DMS 273 treated with DMSO at 0.1 percent for 48 hours (cell line): ENCODE measurements around the gene FAM171A2.
"Not testable (repeated sequence)": the region's sequence is repeated elsewhere in the genome, so short reads cannot be mapped to it uniquely, and the experiment has no call there.

Experiments
- DNase-seq: peaks from one replicate; lab custom pipeline; 2025; lab: John Stamatoyannopoulos, UW

Gene FAM171A2

DNA sequence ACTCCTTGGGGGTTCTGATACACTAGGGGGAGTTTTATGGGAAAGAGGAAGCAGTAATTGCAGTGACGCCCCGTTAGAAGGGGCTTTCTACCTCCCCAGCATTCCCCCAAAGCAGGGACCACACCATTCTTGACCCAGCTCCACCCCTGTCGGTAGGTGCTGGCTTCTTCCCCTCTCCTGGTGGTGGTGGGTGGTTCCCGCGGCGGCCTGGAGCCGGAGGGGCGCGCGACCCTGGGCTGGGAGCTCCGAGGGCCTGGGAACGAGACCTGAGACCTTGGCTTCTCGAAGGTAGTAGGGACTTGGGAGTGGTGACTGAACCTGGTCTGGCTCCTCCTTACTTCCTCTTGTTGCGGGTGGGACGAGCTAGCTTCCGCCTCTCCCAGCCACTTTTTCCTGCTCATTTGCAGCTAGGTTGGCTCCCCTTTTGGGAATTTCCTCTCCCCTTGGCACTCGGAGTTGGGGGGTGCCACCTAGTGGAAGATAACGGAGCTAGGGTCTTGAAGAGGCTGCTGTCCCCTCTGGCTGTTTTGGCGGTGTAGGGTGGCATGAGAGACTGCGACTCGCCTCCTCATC lies 18.1 kb downstream of the FAM171A2 start:
- peak; percentile 61 for DNase-seq

DNA sequence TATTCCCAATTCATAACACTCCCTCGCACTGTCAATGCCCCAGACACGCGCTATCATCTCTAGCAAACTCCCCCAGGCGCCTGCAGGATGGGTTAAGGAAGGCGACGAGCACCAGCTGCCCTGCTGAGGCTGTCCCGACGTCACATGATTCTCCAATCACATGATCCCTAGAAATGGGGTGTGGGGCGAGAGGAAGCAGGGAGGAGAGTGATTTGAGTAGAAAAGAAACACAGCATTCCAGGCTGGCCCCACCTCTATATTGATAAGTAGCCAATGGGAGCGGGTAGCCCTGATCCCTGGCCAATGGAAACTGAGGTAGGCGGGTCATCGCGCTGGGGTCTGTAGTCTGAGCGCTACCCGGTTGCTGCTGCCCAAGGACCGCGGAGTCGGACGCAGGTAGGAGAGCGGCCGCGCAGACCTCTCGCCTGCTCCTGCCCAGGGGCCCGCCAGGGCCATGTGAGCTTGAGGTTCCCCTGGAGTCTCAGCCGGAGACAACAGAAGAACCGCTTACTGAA lies 18.7 kb downstream of the FAM171A2 start, which contains the start of gene GRN:
Gene GRN, plus strand, starts transcription at position 364 of the 515 bp plus-strand sequence. CDS start 3,863 bp downstream, outside the sequence.
- DNase-seq, result peak; percentile 99

DNA sequence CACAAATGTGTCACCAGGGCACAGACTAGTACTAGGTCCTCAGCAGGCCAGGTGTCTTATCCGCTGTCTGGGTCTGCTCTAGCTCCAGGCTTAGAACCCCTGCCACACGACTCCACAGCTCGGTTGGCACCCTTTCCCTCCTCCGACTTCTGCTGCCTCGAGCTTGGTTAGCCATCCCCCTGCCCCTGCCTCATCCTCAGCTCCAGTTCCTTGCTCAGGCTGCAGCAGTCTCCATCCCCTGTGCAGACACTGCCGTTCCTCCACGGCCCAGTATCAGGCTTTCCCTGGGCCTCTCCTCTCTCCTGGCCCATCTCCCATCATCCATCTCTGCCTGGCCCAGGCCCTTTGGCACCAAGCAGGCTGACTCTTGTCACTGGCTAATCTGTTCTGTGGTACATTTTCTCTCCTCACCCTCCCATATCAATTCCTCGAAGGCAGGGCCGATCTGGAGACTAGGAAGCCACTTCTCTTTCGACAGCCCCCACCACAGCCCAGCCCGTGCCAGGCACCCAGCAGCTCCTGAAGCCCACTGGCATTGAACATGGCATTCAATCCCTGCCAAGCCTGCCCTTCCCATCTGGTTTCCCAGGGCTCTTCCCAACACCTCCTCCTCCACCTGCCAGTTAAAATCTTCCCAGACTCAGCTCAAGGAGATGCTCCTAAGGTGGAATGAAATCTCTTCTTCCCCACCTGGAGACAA lies 20.0 kb downstream of the FAM171A2 start:
- DNase-seq, result no peak

DNA sequence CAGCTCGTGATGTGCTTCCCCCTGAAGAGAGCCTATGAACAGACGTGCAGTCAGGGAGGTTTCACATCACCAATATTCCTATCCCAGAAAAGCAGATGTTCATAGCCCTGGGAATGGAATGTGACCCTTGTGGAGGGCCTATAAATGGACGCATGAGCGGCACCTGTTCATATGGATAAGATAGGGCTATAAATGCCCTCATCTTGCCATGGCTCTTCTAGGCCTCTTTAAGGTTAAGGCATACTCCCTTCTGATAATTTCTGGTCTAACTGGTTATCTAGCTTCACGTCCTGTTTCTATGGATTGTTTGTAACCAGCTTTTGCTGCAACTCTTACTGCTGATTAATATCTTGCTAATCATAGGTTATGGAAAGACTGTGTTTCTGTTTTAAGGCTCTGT lies 23.1 kb downstream of the FAM171A2 start:
- DNase-seq, result not testable (repeated sequence)

DNA sequence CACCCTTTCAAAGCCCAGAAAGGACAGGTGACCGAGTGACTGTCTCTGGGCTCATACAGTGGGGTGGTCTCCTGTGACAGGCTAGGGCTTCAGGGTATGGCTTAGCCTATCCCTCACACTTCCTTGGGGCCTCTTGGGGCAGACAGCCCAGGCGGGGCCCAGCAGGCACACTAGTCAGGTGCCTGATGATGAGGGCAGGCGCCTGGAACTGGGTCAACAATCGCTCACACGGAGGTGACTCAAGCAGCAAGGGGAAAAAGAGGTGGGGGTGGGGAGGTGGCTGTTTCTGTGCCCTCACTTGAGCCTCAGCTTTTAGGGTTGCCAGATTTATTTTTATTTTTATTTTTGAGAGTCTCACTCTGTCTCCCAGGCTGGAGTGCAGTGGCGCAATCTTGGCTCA lies 25.0 kb downstream of the FAM171A2 start:
- DNase-seq, result no peak

DNA sequence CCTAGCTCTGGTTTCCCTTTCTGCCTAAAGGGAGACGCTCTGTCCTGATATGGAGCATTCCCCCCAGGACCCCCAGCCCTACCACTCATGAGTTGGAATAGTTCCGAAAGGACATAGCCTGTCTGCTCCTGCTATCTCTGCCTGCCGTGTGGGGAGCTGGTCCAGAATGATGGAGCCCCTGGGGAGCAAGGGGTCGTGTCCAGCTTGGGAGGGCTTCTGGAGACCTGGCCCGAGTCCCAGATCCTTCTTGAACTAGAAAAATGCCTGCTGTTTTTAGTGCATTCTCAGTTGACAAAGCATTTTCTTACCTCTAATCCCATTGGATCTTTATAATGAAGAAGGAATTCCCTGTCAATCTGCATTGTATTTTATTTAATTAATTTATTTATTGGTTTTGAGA lies 27.7 kb downstream of the FAM171A2 start:
- no peak for DNase-seq

DNA sequence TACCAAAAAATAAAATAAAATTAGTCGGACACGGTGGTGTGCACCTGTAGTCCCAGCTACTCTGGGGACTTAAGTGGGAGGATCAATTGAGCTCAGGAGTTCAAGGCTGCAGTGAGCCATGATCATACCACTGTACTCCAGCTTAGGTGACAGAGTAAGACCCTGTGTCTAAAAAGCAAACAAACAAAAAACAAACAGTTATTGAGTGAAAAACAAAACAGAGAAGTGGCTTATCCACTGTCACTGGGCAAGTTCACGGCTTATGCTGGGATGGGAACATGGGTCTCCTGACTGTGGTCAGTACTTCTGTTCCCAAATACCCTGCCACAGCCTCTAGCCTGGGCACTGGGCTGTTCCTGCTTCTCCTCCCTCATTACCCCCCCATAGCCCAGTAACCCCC lies 28.1 kb downstream of the FAM171A2 start:
- no peak for DNase-seq

DNA sequence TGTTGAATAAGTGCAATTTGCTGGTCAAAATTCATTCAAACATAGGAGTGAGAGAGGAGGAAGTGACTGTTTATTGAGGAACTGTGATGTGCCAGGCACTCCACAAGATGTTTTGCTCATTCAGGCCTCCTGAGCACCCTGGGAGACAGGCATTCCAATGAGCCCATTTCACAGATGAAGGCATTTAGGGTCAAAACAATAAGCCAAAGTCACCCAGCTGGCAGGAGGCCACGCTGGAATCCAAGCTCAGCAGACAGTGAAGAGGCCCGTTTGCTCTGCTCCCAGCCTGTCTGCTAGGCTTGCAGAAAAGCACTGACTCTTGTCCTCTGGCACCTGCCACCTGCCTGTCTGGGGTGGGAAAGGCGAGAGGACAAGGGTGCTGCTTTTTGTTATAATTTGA lies 28.9 kb downstream of the FAM171A2 start:
- DNase-seq, result no peak

DNA sequence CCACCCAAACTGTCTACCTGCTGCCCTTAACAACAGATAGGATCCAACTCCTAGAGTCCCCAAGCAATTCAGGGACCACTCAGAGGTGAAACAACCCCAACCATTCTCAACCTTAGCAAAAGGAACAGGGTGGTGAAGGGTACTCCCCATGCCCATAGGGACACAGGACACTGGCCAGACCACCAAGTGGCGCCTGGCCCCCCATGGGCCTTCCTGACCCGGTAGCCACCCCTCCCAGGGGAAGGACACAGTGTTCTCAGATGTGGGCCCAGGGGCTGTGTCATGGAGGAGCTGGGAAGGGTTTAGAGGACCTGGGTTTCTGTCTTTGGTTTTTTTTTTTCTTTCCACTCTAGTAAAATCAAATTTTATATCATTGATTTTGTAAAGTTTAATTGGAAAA lies 29.3 kb downstream of the FAM171A2 start:
- DNase-seq, result no peak

DNA sequence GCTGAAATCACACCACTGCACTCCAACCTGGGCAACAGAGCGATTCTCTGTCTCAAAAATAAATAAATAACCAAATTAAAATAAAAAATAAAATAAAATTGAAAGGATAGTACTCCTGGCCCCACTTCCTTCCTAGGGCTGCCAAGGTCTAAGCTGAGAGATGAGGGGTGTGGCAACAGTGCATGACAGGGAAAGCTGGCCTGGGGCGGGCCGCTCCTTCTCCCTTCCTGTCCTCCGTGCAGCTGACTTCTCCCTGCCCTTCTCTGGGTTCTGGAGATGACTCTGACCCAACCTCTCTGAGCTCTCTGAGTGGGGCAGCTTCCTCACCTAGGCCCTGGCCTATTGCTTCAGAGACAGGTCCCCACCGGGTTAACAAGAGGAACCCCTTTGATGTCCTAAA lies 30.3 kb downstream of the FAM171A2 start:
- DNase-seq, result no peak

DNA sequence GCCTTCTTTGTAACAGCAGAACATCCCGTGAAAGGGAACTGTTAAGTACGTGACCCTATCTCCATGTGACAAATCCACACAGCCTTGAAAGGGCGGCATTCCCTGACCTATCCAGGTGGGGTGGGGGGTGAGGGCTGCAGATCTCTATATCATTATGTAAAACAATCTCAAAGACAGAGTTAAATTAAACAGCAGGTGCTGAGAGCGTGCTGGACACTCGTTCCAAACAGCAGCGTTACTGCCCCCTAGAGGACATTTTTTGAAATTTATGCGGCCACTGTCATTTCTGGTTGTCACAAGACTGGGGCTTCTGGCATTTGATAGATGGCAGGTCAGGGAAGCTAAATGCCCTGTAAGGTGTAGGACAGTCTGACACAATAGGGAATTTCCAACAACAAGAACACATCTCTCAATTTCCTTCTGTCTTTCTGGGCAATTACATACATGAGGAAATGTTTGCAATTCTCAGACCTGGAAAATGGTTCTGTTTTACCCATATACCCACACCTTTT lies 32.3 kb downstream of the FAM171A2 start:
- peak; percentile 50 for DNase-seq

DNA sequence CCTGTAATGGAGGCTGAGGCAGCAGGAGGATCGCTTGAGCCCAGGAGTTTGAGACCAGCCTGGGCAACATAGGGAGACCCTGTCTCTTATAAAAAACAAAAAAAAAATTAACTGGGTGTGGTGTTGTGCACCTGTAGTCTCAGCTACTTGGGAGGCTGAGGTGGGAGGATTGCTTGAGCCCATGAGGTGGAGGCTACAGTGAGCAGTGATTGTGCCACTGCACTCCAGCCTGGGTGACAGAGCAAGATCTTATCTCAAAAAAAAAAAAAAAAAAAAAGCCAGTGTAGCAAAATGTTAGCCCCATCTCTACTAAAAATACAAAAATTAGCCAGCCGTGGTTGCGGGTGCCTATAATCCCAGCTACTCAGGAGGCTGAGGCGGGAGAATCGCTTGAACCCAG lies 33.4 kb downstream of the FAM171A2 start:
- not testable (repeated sequence) for DNase-seq

DNA sequence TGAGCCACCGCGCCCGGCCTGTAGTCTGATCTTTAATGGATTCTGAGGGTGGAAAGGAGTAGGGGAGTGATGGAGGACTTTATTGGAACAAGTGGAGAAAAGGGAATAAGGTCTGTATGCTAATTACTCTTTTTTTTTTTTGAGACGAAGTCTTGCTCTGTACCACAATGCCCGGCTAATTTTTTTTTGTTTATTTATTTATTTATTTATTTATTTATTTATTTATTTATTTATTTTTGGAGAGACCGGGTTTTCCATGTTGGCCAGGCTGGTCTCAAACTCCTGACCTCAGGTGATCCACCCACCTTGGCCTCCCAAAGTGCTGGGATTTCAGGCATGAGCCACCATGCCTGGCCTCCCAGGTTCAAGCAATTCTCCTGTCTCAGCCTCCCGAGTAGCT lies 34.1 kb downstream of the FAM171A2 start:
- not testable (repeated sequence) for DNase-seq

DNA sequence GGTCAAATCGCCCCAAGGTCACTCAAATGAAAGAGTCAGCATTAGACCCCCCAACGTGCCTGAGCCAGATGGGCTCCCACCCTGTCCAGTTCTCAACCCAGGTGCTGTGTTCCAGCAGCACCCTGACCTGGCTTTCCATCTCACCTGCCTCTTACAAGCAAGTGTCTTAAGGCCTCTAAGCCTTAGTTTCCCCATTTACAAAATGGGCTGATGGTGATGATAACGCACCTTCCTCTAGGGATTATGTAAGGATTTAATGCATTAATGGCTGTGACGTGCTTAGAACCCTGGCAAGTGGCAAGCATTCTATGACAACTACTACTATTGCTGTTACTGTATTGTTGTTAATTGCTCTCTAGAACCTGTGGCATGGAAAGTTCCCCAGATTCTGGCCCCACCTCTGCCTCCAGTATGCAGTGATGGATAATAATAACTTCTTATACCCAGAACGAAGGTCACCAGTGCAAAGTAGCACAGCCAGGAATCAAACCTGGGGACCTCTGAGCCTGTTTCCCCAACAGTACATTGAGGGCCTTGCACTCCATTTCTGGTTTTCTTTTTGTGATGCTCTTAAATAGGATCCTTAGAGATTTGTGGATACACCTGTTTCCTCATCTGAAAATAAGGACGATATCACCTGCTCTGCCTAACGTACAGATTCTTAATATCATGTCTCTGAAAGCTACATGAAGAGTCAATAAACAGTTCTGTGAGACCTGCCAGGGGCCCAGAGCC lies 35.8 kb downstream of the FAM171A2 start:
- no peak for DNase-seq

DNA sequence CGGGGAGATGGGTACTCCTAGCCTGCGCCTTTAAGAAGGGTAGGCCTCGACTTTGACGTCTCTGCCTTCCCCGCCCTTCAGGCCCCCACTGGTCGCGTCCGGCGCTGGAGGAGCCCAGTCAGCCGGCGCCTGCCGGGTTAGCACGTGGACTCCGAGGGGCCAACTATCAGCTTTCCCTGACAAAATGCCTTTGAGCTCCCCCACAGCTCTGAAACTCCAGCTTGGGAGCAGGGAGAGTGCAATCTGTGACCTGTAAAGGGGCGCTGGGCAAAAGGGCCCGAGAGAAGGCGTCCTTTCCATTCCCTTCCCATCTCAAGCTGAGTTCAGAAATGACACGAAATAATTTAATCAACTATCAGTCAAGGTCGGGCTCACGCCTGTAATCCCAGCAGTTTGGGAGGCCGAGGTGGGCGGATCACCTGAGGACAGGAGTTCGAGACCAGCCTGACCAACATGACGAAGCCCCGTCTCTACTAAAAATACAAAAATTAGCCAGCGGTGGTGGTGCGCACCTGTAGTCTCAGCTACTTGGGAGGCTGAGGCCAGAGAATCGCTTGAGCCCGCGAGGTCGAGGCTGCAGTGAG lies 36.7 kb downstream of the FAM171A2 start:
- peak; percentile 88 for DNase-seq

DNA sequence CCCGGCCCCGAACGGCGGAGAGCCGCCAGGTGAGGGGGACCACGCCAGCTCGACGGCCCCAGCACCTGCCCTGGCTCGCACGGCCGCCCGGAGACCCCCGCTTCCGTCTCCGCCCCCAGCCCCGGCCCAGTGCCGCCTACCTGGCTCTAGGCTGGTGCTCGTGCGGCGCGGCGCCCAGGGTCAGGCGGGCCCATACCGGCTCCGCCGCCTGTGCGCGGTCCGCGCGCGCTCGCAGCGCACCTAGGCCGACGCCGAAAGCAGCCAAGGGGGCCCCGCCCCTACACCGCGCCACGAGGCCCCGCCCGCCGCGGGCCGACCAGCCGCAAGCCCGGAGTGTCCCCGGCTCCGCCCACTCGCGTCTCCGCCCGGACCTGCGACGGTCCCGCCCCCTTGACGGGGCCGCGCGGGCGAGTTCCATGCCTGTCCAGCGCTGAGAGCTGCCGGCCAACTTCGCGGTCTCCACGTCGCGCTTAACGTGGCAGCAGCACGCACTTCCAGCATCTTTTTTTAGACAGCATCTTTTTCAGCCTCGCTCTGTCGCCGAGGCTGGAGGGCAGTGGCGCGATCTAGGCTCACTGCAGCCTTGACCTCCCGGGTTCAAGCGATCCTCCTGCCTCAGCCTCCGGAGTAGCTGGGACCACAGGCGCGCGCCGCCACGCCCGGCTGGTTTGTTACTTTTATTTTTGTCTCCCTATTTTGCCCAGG lies 38.9 kb downstream of the FAM171A2 start, which contains the start of gene SLC25A39:
Gene SLC25A39, minus strand, starts transcription at position 253 of the 705 bp plus-strand sequence. CDS start 1,261 bp downstream, outside the sequence.
- DNase-seq, result peak; percentile 36

DNA sequence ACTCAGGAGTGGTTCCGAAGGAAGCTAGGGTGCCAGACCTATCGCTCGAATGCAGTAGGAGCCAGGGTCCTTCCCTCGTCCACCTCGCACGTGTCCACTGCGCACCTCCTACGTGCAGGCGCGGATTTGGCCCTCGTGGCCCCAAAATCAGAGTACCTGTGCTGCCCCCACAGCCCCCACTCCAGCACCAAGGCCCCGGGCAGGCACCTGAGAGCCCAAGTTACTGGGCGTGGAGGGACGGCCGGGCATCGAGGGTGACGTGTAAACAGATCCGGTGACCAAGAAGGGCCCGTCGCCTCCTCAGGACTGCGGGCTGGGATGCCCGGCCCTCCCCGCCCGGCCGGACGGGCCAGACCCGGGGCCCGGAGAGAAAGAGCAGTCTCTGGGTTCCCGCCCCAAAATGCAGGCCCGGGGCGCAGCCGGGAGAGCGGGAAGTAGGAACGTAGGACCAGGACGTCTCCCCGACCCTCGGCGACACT lies 39.5 kb downstream of the FAM171A2 start:
- no peak for DNase-seq

DNA sequence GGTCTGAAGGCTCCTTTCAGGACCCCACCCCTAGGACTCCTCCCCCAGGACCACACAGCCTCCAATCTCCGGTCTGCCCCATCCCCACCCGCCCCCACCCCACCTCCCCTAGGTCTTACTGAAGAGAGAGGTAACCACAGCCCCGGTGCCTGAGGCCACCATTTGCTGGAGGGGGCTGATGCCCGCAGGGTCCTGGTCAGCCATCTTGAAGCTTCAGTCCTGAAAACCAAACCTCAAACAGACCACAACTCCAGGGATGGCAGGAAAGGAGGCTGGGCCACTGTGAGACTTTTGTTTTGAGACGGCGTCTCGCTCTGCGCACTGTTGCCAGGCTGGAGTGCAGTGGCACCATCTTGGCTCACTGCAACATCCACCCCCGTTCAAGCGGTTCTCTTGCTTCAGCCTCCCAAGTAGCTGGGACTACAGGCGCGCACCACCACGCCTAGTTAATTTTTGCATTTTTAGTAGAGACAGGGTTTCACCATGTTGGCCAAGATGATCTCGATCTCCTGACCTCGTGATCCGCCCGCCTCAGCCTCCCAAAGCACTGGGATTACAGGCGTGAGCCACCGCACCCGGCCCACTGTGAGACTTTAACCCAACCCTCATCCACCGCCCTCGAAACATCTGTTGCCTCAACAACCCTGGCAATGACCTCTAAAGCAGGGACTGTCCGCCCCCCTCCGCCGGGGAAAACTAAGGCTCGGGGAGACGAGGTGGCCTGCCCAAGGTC lies 40.1 kb downstream of the FAM171A2 start:
- no peak for DNase-seq

DNA sequence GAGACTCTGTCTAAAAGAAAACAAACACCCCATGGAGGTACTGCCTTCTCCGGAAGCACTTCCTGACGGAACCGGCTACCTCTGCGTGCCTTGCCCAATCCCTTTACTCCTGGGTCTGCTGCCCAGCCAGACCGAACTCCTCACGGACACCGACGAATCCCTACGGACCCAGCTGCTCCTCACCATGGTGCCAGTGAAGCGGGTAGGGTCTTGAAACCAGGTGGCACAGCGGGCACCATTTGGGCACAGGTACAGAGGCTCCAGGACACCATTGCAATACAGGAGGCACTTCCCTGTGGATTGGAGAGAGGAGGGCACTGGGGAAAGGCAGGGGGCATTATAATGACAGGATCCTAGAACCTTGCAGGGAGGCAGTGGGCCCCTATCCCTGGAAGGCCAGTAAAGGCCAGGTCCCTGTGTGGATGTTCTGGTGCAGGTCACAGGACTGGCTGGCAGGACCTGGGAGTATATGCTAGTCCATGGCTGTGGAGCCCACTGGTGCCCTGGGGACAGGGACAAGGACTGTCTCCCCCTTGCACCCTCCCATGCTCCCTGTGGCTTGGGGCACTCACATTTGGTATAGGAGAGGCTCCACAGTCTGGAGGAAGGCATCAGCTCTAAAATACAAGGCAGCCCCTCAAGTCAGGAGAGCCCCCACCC lies 41.3 kb downstream of the FAM171A2 start:
- no peak for DNase-seq
